ENCODE data around the gene CPSF7. TPM values are rescaled to one million over a fixed set of nuclear protein-coding genes. Genes with fewer than 3 reads are reported as not detected.
A peak's percentile ranks its signal among the peaks of the same experiment; 100 is the strongest.

CPSF7 gene, protein sequence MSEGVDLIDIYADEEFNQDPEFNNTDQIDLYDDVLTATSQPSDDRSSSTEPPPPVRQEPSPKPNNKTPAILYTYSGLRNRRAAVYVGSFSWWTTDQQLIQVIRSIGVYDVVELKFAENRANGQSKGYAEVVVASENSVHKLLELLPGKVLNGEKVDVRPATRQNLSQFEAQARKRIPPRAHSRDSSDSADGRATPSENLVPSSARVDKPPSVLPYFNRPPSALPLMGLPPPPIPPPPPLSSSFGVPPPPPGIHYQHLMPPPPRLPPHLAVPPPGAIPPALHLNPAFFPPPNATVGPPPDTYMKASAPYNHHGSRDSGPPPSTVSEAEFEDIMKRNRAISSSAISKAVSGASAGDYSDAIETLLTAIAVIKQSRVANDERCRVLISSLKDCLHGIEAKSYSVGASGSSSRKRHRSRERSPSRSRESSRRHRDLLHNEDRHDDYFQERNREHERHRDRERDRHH
- 10 to 100 TPM; 37.2 to 62.6 (median 49.4) TPM for total RNA-seq

DNA sequence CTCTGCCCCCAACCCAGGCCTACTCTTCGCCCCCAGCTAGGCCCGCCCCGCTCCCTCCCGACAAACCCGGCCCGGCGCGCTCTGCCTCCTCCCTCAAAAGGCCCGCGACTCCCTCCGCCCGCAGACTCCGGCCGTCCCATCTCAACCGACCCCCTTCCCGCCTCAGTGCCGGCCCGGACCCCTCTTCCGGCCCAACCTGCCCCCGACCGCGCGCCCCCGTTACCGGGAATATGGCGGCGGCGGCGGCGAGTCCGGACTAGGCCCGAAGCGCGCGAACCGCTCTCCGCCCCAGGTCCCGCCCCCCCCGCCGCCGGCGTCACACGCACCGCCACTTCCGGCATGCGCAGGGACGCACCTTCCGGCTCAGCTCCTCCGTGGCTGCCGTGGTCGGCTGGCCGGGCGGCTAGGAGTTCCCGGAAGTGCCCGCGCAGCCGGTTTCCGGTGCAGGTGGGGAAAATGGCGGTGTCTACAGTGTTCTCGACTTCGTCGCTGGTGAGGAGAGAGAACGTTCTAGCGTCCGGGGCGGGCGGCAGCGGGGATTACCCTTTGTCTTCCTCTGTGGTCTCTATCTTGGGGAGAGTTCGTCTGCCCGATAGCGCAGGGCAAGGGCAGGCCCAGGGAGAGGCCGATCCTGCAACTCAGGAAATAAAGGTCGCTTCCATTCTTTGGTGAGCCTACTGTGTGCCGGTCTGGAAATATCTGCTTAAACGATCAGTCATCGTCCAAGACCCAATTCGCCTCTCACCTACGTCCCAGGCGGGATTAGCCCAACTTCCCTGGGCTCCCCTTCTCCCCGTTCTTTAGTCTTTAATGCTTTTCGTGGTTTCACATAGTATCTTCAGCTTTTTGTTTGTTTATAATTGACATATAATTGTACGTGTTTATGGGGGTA, at the start of gene CPSF7, which contains the start of gene SDHAF2:
TSS of gene CPSF7 (minus strand) at position 285 of the 892 bp plus-strand sequence. CDS start 740 bp downstream, outside the sequence.
TSS of gene SDHAF2 (plus strand) at position 434 of the 892 bp plus-strand sequence. CDS start at position 457, 23 bp downstream.
- ATAC-seq (ENCODE audit: low FRiP score) (peak; percentile 99), DNase-seq (ENCODE audit: low spot score) (peak; percentile 76)
- TF ChIP-seq, protein P1, sequence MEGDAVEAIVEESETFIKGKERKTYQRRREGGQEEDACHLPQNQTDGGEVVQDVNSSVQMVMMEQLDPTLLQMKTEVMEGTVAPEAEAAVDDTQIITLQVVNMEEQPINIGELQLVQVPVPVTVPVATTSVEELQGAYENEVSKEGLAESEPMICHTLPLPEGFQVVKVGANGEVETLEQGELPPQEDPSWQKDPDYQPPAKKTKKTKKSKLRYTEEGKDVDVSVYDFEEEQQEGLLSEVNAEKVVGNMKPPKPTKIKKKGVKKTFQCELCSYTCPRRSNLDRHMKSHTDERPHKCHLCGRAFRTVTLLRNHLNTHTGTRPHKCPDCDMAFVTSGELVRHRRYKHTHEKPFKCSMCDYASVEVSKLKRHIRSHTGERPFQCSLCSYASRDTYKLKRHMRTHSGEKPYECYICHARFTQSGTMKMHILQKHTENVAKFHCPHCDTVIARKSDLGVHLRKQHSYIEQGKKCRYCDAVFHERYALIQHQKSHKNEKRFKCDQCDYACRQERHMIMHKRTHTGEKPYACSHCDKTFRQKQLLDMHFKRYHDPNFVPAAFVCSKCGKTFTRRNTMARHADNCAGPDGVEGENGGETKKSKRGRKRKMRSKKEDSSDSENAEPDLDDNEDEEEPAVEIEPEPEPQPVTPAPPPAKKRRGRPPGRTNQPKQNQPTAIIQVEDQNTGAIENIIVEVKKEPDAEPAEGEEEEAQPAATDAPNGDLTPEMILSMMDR (IDR thresholded peaks at IDR 0.05): no peak

DNA sequence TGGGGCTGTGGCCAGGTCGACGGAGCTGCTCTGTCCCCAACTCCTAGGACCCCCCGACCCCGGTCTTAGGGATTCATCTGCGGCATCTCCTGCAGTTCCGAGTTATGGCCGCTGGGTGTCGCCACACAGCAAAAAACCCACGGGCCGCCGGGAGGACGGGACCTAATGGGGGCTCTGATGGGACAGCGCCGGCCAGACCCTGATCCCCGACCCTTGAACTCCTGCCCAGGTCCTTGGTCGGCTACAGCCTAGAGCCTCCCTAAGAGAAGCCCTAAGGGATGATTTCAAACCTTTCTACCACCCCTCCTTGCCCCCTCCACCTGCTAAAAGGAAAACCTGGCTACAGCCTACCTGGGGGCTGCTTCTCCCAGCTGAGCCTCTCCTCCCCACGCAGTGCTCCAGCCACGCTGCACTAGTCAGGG, 48.0 kb upstream of the CPSF7 start:
- DNase-seq (ENCODE audit: low spot score) (peak; percentile 52), ATAC-seq (ENCODE audit: low FRiP score) (no peak)
- TF ChIP-seq, protein P1 (IDR thresholded peaks at IDR 0.05): peak in 1 of 3 donors; percentile 75

DNA sequence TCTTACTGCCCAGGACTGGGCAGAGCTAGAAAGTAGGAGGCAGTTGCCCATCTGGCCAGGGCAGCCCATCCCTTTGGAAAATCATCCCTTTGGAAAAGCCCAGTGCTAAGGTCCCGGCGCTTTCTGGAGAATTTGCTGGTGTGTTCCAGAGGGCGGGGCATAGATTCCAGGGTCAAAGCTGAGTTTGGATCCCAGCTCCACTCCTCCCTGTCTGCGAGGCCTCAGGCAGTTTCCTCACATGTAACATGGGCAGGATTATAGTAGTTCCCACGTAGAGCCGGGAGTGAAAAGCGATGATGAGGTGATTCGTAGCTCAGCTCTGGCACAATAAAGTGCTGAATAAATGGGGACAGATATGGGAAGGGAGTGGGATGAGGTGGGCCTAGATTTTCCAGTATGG, 47.4 kb upstream of the CPSF7 start:
- TF ChIP-seq, protein P1 (IDR thresholded peaks at IDR 0.05): no peak
- ATAC-seq (ENCODE audit: low FRiP score) (no peak), DNase-seq (ENCODE audit: low spot score) (no peak)

DNA sequence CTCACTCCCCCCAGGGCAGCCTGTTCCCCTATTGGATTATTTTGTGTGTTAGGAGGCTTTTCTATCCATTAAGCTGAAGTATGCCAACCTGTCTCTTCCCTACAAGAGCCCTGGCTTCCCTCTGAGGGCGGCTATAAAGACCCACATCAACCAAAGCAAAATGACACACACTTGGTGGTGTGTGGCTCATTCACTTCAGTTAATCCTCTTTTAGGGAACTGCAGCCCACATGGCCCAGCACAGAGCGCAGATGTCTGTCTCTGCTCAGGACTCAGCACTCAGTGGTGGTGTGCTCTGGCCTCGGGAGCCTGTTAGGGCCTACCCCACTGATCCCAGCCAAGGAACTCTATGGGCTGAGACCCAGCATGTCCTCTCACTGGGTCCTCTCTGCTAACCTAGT, 46.6 kb upstream of the CPSF7 start:
- DNase-seq (ENCODE audit: low spot score) (no peak), ATAC-seq (ENCODE audit: low FRiP score) (no peak)
- TF ChIP-seq, protein P1 (IDR thresholded peaks at IDR 0.05): no peak

DNA sequence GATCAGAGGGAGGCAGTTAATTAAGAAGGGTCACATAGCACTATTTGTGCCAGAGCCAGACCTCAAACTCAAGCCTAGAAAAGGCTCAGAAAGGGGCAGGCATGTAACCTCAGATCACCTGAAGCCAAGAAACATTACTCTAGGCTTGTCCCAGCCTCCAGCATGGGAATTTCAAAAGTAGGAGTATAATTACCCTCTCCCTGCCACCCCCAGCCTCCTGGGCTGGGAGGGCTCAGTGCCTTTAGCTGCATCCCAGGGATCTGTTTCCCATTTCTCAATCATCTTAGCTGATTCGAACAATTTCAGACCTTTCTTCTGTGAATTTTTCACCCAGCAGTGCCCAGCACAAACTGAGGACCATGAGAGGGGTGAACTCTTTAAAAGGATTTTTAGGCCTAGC, 45.7 kb upstream of the CPSF7 start:
- ATAC-seq (ENCODE audit: low FRiP score): no peak
- TF ChIP-seq, protein P1 (IDR thresholded peaks at IDR 0.05): no peak
- no peak for DNase-seq (ENCODE audit: low spot score)

DNA sequence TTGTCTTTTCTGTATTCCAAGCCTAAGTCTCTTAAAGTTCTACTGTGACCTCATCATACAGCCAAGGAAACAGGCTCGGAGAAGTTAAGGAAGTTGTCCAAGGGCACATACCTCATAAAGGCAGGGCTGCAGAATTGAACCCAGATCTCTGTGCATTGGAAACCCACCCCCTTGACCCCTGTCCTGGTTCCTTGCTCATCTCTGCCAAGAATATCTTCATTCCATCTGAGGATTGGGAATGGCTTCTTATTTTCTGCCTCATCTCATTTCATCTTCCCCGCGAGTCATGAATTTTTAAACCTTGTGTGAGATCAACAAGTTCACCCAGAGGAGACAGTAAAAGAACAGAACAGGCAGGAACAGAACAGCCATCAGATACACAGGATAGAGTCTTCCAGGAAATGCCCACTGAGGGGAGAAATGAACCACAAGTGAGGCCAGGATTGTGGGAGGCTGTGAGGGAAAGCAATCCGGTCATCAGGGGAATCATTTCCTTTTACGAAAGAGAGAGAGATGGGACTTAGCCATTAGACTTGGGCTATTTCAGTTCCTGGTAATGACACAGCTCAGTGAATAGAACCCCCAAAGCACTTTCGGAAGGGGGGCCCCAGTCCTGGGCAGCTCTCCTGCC, 44.4 kb upstream of the CPSF7 start:
- TF ChIP-seq, protein P1 (IDR thresholded peaks at IDR 0.05): no peak
- DNase-seq (ENCODE audit: low spot score) (no peak), ATAC-seq (ENCODE audit: low FRiP score) (no peak)

Measured in omental fat pad (tissue), 4 donors.